ENCODE measurements around the gene BPTF.
"Not testable (repeated sequence)": the region's sequence is repeated elsewhere in the genome, so short reads cannot be mapped to it uniquely, and the experiment has no call there.

The BPTF gene

GRCh38 chr17:67879662-67880061 lies 54.4 kb downstream of the BPTF start:
- no peak for DNase-seq (ENCODE audit: low read depth, low spot score)

GRCh38 chr17:67881083-67881482 lies 55.8 kb downstream of the BPTF start:
- no peak for DNase-seq (ENCODE audit: low read depth, low spot score)

- DNase-seq (ENCODE audit: low read depth, low spot score): no peak
These were observed 59.4 kb downstream of the BPTF start for GRCh38 chr17:67884741-67885140.

GRCh38 chr17:67891481-67892119 lies 66.3 kb downstream of the BPTF start:
- DNase-seq (ENCODE audit: low read depth, low spot score): no peak

- no peak for DNase-seq (ENCODE audit: low read depth, low spot score)
These were observed 77.4 kb downstream of the BPTF start for GRCh38 chr17:67902511-67903231.

- not testable (repeated sequence) for DNase-seq (ENCODE audit: low read depth, low spot score)
These were observed 80.0 kb downstream of the BPTF start for GRCh38 chr17:67905298-67905697.

GRCh38 chr17:67910117-67910803 lies 85.0 kb downstream of the BPTF start:
- not testable (repeated sequence) for DNase-seq (ENCODE audit: low read depth, low spot score)

GRCh38 chr17:67911059-67911782 lies 85.9 kb downstream of the BPTF start:
- no peak for DNase-seq (ENCODE audit: low read depth, low spot score)

- DNase-seq (ENCODE audit: low read depth, low spot score): no peak
These were observed 86.8 kb downstream of the BPTF start for GRCh38 chr17:67912088-67912487.

- DNase-seq (ENCODE audit: low read depth, low spot score): no peak
These were observed 87.4 kb downstream of the BPTF start for GRCh38 chr17:67912656-67913055.

- no peak for DNase-seq (ENCODE audit: low read depth, low spot score)
These were observed 94.9 kb downstream of the BPTF start for GRCh38 chr17:67920212-67920611.

- no peak for DNase-seq (ENCODE audit: low read depth, low spot score)
These were observed 97.2 kb downstream of the BPTF start for GRCh38 chr17:67922503-67922902.

- DNase-seq (ENCODE audit: low read depth, low spot score): not testable (repeated sequence)
These were observed 103.5 kb downstream of the BPTF start for GRCh38 chr17:67928842-67929241.

- no peak for DNase-seq (ENCODE audit: low read depth, low spot score)
These were observed 105.9 kb downstream of the BPTF start for GRCh38 chr17:67931227-67931626.

- no peak for DNase-seq (ENCODE audit: low read depth, low spot score)
These were observed 117.5 kb downstream of the BPTF start for GRCh38 chr17:67942810-67943209.

- DNase-seq (ENCODE audit: low read depth, low spot score): no peak
These were observed 118.7 kb downstream of the BPTF start for GRCh38 chr17:67944035-67944434.

GRCh38 chr17:67946513-67946912 lies 121.2 kb downstream of the BPTF start:
- no peak for DNase-seq (ENCODE audit: low read depth, low spot score)

- DNase-seq (ENCODE audit: low read depth, low spot score): no peak
These were observed 122.1 kb downstream of the BPTF start for GRCh38 chr17:67947325-67947813.

GRCh38 chr17:67950945-67951344 lies 125.6 kb downstream of the BPTF start:
- no peak for DNase-seq (ENCODE audit: low read depth, low spot score)

GRCh38 chr17:67959510-67959909 lies 134.2 kb downstream of the BPTF start:
- no peak for DNase-seq (ENCODE audit: low read depth, low spot score)

GRCh38 chr17:67960276-67960675 lies 135.0 kb downstream of the BPTF start:
- not testable (repeated sequence) for DNase-seq (ENCODE audit: low read depth, low spot score)

- not testable (repeated sequence) for DNase-seq (ENCODE audit: low read depth, low spot score)
These were observed 136.9 kb downstream of the BPTF start for GRCh38 chr17:67962156-67962555.

Data from brain pericyte (primary cell).